Measurements from ENCODE around the gene RSPH6A. TPM values are rescaled to one million over a fixed set of nuclear protein-coding genes. Genes with fewer than 3 reads are reported as not detected.

The RSPH6A gene
- total and polyA plus RNA-seq, 2 experiments from 2014 or later: not detected

DNA sequence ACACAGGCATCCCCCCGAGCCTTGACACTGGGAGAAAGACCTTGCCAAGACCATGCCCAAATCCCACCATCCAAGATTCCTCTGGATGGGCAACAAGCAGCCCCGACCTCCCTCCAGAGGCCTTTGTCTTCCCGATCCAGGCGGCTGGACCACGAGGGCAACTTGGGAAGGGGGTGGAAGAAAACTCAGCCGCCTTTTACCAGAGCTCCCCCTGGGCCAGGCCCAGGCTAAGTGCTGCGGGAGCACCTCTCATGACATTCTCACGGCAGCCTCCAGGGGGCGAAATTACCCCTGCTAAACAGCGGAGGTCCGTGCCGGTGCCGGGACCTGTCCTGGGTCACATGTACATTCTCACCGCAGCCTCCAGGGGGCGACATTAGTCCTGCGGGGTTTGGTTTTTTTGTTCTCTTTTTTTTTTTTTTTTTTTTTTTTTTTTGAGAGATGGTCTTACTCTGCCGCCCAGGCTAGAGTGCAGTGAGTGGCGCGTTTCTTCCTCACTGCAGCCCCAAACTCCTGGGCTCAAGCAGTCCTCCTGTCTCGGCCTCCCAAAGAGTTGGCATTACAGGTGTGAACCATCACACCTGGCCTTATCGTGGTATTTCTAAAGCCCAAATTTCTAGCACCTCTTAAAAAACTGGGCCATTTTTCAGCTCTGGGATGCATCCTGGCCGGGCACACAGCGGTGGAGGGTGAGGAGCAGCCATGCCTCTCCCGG is 2.1 kb upstream of the RSPH6A start:
- no peaks in the 10 kb centered on the region for H3K9me2 ChIP-seq (replicated peaks; ENCODE audit: insufficient read depth)
- H3K27ac ChIP-seq: no peak overlapping the region
- no peaks in the 10 kb centered on the region for H3K36me3 ChIP-seq (replicated peaks; ENCODE audit: insufficient read depth, low read depth)
- no peak overlapping the region for H2AFZ ChIP-seq
- no peak for TF ChIP-seq EZH2 (IDR thresholded peaks at IDR 0.05; ENCODE audit: borderline replicate concordance)
- TF ChIP-seq, protein P1, sequence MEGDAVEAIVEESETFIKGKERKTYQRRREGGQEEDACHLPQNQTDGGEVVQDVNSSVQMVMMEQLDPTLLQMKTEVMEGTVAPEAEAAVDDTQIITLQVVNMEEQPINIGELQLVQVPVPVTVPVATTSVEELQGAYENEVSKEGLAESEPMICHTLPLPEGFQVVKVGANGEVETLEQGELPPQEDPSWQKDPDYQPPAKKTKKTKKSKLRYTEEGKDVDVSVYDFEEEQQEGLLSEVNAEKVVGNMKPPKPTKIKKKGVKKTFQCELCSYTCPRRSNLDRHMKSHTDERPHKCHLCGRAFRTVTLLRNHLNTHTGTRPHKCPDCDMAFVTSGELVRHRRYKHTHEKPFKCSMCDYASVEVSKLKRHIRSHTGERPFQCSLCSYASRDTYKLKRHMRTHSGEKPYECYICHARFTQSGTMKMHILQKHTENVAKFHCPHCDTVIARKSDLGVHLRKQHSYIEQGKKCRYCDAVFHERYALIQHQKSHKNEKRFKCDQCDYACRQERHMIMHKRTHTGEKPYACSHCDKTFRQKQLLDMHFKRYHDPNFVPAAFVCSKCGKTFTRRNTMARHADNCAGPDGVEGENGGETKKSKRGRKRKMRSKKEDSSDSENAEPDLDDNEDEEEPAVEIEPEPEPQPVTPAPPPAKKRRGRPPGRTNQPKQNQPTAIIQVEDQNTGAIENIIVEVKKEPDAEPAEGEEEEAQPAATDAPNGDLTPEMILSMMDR (IDR thresholded peaks at IDR 0.05; ENCODE audit: poor library complexity): peak; percentile 98
- H4K20me1 ChIP-seq (ENCODE audit: insufficient read depth, poor library complexity, severe bottlenecking): no peaks in the 10 kb centered on the region
- H3K4me1 ChIP-seq (ENCODE audit: insufficient read depth): peaks cover 7% of the 10 kb centered on the region
- H3K4me2 ChIP-seq: no peak overlapping the region
- DNase-seq (ENCODE audit: low spot score): peak; percentile 98
- no peaks in the 10 kb centered on the region for H3K9me3 ChIP-seq (ENCODE audit: low read depth)
- WGBS (ENCODE audit: low lambda C conversion rate, missing lambda C conversion rate): 23% methylated on average over 24 of the region's 24 CpGs
- H3K79me2 ChIP-seq: no peaks in the 10 kb centered on the region
- H3K27me3 ChIP-seq: no peaks in the 10 kb centered on the region
- no peak overlapping the region for H3K4me3 ChIP-seq

DNA sequence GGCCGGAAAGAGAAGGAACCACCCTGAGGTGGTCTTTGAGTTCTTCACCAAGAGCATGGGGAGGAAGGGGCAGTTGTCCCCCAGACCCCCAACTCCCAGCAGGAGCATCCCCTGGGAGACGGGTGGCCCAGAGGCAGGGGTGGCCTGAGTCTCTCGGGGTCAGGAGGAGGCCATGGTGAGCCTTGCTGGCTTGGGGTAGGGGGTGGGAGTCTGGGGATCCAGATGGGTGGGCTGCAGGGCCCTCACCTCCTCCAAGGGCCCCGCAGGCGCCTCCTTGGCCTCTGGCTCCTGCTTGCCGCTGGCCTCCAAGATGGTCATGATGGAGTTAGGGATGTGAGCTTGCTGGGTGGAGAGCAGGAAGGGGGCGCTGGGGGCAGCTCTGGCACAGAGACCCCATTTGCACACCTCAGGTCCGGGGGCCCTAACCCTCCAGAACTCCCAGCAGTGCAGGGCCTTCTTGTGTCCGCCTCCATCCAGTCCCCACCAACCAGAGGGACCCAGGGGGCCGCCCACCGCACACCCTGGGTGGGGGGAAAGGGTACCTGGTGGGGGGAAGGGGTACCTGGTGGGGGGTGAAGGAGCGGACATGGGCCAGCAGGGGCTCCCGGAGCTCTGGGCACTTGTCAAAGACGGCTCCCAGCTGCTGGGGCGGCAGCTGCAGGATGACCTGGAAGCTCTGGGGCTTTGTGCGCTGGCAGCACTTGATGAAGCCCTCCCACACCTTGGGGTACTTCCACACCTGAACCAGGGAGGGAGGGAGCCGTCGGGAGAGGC is 1.3 kb upstream of the RSPH6A start:
- no peaks in the 10 kb centered on the region for H3K79me2 ChIP-seq
- H3K36me3 ChIP-seq (replicated peaks; ENCODE audit: insufficient read depth, low read depth): no peaks in the 10 kb centered on the region
- peak overlapping the region; percentile 86 for H3K4me2 ChIP-seq
- WGBS (ENCODE audit: low lambda C conversion rate, missing lambda C conversion rate): 76% methylated on average over 14 of the region's 18 CpGs
- H2AFZ ChIP-seq: no peak overlapping the region
- no peaks in the 10 kb centered on the region for H3K9me3 ChIP-seq (ENCODE audit: low read depth)
- H3K4me3 ChIP-seq: no peak overlapping the region
- no peaks in the 10 kb centered on the region for H3K9me2 ChIP-seq (replicated peaks; ENCODE audit: insufficient read depth)
- H3K27me3 ChIP-seq: no peaks in the 10 kb centered on the region
- DNase-seq (ENCODE audit: low spot score): no peak
- H4K20me1 ChIP-seq (ENCODE audit: insufficient read depth, poor library complexity, severe bottlenecking): no peaks in the 10 kb centered on the region
- peaks cover 7% of the 10 kb centered on the region for H3K4me1 ChIP-seq (ENCODE audit: insufficient read depth)
- TF ChIP-seq, protein P1 (IDR thresholded peaks at IDR 0.05; ENCODE audit: poor library complexity): no peak
- TF ChIP-seq EZH2phosphoT487 (IDR thresholded peaks at IDR 0.05; ENCODE audit: low read depth, severe bottlenecking, unreplicated experiment) (no peak), EZH2 (IDR thresholded peaks at IDR 0.05; ENCODE audit: borderline replicate concordance) (no peak)
- peak overlapping the region; percentile 27 for H3K27ac ChIP-seq

DNA sequence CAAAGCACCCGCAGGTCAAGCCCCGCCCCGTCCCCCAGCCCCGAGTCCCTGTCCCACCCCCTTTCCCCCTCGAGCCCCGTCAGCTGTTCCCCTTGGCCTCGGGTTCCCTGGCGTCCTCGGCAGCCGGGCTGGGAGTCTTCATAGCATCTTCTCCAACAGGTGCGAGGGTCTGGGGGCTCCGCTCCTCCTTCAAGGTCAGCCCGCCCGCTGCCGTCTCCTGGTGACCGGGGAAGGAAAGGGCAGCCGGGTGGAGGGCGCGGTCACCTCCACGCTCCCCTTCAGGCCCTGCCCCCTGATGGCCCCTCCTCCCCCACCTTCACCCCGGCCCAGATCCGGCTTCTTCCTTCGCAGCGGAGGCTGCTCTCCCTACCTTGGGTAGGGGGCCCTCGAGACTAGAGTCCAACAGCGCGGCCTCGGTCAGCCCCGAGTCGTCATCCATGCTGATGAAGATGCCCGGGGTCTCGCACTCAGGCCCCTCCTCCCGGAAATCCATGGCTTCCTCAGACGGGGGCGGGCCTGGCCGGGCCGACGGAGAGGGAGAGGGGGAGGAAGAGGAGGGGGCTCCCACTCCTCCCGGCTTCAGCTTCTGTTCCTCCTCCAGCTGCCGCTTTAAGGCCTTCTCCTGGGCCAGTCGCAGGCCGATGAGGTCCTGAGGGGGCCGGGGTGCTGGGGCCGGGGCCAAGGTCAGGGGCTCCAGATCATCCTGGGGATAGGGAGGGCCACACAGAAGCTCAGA is 541 bp upstream of the RSPH6A start:
- TF ChIP-seq, protein P1 (IDR thresholded peaks at IDR 0.05; ENCODE audit: poor library complexity): no peak
- no peak for TF ChIP-seq EZH2phosphoT487 (IDR thresholded peaks at IDR 0.05; ENCODE audit: low read depth, severe bottlenecking, unreplicated experiment)
- no peak for TF ChIP-seq EZH2 (IDR thresholded peaks at IDR 0.05; ENCODE audit: borderline replicate concordance)
- H3K4me3 ChIP-seq: peak overlapping the region; percentile 4
- no peaks in the 10 kb centered on the region for H3K27me3 ChIP-seq
- peaks cover 7% of the 10 kb centered on the region for H3K4me1 ChIP-seq (ENCODE audit: insufficient read depth)
- no peaks in the 10 kb centered on the region for H3K9me2 ChIP-seq (replicated peaks; ENCODE audit: insufficient read depth)
- H3K36me3 ChIP-seq (replicated peaks; ENCODE audit: insufficient read depth, low read depth): no peaks in the 10 kb centered on the region
- peak overlapping the region; percentile 27 for H3K27ac ChIP-seq
- peak overlapping the region; percentile 86 for H3K4me2 ChIP-seq
- WGBS (ENCODE audit: low lambda C conversion rate, missing lambda C conversion rate): 12% methylated on average over 28 of the region's 44 CpGs
- no peaks in the 10 kb centered on the region for H4K20me1 ChIP-seq (ENCODE audit: insufficient read depth, poor library complexity, severe bottlenecking)
- H3K79me2 ChIP-seq: no peaks in the 10 kb centered on the region
- H2AFZ ChIP-seq: peak overlapping the region; percentile 55
- no peaks in the 10 kb centered on the region for H3K9me3 ChIP-seq (ENCODE audit: low read depth)
- peak; percentile 63 for DNase-seq (ENCODE audit: low spot score)

Data from hepatocyte (in vitro differentiated cells).